GM23338 (cell line): ENCODE data around the gene XKR7.

Experiments used
- CTCF ChIP-seq, 2 experiments: fragments of 200-600 bp in 1 of 2; sonication (generic) in 1 of 2; conservative IDR thresholded peaks; 2 replicates each; pipeline versions ENCODE4 v1.5.1 to v1.6.1; 2016 to 2017; ENCODE audit warnings: antibody characterized with exemption in 2 of 2, low read depth in 2 of 2, mild to moderate bottlenecking in 2 of 2, moderate library complexity in 1 of 2
- EZH2 ChIP-seq: fragments of 200-600 bp; sonication (generic); IDR thresholded peaks from one replicate; pipeline ENCODE4 v1.8.0; 2017; ENCODE audit warnings: antibody characterized with exemption, mild to moderate bottlenecking, low read depth; ENCODE audit not compliant: unreplicated experiment
- POLR2AphosphoS5 ChIP-seq: IDR thresholded peaks from 2 replicates; pipeline ENCODE4 v1.6.1; 2016; ENCODE audit warnings: antibody characterized with exemption, low read depth
- TF ChIP-seq, protein P1 (sequence below): IDR thresholded peaks from one replicate; pipeline ENCODE4 v1.6.1; 2018; ENCODE audit warnings: antibody characterized with exemption; ENCODE audit not compliant: unreplicated experiment

DNA sequence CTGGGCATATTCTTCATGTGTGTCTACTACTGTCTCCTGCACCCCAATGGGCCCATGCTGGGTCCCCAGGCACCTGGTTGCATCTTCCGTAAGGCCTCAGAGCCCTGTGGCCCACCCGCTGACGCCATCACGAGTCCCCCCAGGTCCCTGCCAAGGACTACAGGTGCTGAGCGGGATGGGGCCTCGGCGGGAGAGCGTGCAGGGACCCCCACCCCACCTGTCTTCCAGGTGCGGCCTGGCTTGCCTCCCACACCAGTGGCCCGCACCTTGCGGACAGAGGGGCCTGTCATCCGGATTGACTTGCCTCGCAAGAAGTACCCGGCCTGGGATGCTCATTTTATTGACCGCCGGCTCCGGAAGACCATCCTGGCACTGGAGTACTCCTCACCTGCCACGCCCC is 29.0 kb downstream of the XKR7 start:
- TF ChIP-seq CTCF (conservative IDR thresholded peaks at IDR 0.05; ENCODE audit: low read depth in 2 of 2): no peak
- TF ChIP-seq, protein P1, sequence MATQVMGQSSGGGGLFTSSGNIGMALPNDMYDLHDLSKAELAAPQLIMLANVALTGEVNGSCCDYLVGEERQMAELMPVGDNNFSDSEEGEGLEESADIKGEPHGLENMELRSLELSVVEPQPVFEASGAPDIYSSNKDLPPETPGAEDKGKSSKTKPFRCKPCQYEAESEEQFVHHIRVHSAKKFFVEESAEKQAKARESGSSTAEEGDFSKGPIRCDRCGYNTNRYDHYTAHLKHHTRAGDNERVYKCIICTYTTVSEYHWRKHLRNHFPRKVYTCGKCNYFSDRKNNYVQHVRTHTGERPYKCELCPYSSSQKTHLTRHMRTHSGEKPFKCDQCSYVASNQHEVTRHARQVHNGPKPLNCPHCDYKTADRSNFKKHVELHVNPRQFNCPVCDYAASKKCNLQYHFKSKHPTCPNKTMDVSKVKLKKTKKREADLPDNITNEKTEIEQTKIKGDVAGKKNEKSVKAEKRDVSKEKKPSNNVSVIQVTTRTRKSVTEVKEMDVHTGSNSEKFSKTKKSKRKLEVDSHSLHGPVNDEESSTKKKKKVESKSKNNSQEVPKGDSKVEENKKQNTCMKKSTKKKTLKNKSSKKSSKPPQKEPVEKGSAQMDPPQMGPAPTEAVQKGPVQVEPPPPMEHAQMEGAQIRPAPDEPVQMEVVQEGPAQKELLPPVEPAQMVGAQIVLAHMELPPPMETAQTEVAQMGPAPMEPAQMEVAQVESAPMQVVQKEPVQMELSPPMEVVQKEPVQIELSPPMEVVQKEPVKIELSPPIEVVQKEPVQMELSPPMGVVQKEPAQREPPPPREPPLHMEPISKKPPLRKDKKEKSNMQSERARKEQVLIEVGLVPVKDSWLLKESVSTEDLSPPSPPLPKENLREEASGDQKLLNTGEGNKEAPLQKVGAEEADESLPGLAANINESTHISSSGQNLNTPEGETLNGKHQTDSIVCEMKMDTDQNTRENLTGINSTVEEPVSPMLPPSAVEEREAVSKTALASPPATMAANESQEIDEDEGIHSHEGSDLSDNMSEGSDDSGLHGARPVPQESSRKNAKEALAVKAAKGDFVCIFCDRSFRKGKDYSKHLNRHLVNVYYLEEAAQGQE: no peak
- TF ChIP-seq EZH2: no peak
- no peak for TF ChIP-seq POLR2AphosphoS5
